Smooth muscle cell of trachea (primary cell): Measurements from ENCODE around the gene PAK4. TPM values are rescaled to one million over a fixed set of nuclear protein-coding genes. Genes with fewer than 3 reads are reported as not detected.

Source experiments
- total RNA-seq: library from RNA; depleted of rRNA; stranded (reverse); fragments of >200 nt; gene quantifications from 2 replicates; pipeline ENCODE4 v1.2.1, GENCODE V29; 2014

The PAK4 gene
- total RNA-seq: 7.8 and 11.8 TPM in 2 replicates

DNA sequence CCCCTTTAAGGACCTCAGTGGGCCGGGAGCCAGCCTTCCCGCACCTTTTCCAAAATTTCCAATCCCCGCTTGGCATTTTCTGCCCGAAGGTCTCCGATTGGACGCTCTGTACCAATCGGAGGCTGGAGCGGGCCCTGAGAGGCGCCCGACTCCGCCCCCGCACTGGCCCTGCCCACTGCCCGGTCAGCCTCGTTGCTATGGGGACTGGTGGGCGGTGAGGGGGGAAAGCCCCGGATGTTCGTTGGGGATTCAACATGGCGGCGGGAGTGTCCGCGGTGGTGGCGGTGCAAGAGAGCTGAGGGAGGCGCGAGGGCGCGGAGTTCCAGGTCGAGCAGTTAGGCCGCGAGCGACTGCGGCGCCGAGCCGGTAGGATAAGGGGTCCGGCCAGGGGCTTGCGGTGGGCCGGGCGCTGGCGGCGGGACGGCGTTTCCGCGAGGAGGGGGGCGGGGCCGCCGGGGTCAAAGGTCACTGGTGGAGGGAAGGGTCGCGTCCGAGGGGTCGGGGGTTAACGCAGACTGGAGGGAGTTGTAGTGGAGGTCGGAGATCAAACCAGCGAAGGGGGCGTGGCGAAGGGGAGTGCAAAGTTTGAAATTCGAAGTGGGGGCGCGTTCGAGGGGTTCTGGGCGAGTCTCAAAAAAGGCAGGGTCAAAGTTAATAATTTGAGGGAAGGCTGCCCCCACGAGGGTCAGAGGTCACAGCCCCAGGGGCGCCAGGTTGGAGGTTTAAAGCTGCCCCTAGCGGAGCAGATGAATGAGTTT lies at the start of gene PAK4:
PAK4 (plus strand) TSS at position 233 of the 758 bp plus-strand sequence. CDS start 43,768 bp downstream, outside the sequence.

DNA sequence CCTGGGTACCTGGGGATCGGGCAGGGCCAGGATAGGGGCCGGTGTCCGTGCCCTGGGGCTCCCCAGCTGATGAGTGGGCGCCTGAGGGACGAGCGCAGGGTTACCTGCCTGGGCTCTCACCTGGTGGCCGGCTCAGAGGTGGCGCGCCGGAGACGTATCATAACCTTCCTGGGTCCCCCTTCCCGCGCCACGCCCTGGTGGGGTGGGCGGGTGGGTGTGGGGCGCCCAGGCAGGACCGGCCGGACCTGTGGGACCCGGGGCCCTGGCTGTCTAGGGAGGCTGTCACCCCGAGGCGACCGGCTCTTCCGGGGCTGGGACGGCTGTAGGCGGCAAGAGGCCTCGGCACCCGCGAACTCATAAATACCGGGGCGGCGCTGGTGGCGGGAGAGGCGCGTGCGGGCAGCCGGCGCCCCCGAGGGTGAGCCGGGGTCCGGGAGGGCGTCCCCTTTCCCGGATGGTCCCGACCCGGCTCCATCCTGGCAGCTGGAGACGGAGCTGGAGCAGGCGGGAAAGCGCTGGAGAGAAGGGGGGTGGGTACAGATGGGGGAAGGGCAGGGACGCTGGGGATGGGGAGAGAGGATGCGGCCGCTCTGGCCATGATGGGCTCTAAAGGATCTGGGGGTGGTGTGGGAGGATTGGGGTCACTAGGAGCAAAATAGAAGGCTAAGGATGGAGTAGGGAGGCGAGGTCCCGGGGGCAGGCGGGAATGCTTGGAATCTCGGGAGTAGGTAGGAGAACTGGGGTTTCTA lies 41.4 kb upstream of the PAK4 start, which contains the start of gene ACP7:
ACP7 (plus strand) TSS at position 386 of the 749 bp plus-strand sequence. CDS start 902 bp downstream, outside the sequence.

DNA sequence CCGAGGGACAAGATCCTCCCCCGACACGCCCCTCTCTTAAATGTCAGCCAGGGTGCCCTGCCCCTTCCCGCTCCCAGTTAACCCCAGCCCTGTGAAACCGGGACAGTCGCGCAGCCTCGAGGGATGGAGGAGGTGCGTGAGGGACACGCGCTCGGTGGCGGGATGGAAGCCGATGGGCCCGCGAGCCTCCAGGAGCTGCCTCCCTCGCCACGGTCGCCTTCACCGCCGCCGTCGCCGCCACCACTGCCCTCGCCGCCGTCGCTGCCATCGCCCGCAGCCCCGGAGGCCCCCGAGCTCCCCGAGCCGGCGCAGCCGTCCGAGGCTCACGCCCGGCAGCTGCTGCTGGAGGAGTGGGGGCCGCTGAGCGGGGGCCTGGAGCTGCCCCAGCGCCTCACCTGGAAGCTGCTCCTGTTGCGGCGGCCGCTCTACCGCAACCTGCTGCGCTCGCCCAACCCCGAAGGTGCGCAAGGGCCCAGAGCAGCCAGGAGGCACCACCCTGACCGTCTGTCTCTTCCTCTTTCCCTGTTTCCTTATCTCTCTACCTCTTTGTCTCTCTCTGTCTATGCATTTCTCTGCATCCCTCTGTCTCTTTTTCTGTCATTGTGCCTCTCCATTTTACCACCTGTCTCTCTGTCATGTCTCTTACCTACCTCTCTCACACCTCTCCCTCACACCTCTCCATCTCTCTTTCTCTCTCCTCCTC lies 71.4 kb downstream of the PAK4 start, which contains the start of gene NCCRP1:
NCCRP1 (plus strand) TSS at position 105 of the 703 bp plus-strand sequence; CDS start at position 124, 19 bp downstream.

DNA sequence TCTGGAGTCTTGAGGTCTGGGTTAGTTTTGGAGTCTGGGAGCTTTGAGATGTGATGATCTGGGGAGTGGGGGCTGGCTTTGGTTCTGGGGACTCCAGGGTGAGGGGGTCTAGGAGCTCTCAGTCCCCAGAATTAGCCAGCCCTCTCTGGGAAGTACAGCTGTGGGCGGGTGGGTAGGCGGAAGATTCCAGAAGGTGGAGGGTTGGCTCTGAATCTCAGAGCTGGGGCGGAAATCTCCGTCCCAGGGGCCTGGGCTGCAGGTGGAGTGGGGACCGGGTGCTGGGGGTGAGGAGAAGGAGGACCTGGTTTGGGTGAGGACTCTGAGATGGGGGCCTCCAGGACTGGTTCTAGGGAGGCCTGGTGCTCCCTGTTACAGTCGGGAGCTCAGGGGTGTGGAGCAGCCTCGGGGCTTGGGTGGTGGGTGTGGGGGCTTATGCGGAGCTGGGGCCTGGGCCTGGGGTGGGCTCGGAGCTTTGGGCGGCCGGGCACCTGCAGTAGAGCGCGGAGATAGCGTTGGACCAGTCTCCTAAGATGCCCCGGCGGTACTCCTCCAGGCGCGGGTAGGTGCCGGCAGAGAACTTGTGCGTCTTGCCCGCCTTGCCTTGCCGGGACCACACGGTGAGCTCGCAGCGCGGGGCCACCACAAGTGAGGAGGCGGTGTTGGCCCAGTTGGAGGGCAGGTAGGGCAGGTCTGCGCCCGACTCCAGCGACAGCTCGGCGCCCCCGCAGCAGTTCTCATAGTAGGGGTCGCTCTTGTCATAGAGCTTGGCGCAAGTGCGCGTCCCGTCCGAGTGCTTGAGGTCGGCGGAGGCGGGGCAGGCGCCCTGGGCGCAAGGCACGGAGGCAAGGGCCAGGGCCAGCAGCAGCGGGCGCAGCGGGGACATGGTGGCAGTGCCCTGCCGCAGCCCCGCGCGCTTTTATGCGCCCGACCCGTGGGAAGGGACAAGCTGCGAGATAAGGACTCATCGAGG lies 78.1 kb downstream of the PAK4 start, which contains the start of gene SYCN:
SYCN (minus strand) TSS at position 892 of the 970 bp plus-strand sequence; CDS start at position 883, 9 bp downstream.

Other genes starting within 250 kb of the PAK4 start
- gene RINL, start 247.5 kb upstream of the PAK4 start, total RNA-seq: 2.0 and 2.8 TPM in 2 replicates
- gene SIRT2, start 226.2 kb upstream of the PAK4 start, total RNA-seq: 69.5 and 96.8 TPM in 2 replicates
- 9.9 and 17.5 TPM in 2 replicates for gene NFKBIB, start 225.8 kb upstream of the PAK4 start, total RNA-seq
- not detected in 2 replicates for gene CCER2, start 213.6 kb upstream of the PAK4 start, total RNA-seq
- gene SARS2, start 195.0 kb upstream of the PAK4 start, total RNA-seq: 13.9 and 14.5 TPM in 2 replicates
- 24.5 and 35.5 TPM in 2 replicates for gene MRPS12, start 194.8 kb upstream of the PAK4 start, total RNA-seq
- gene FBXO17, start 150.0 kb upstream of the PAK4 start, total RNA-seq: 28.1 and 49.3 TPM in 2 replicates
- gene FBXO27, start 93.2 kb upstream of the PAK4 start, total RNA-seq: 0.58 and 7.4 TPM in 2 replicates
- under 0.01 and 0.15 TPM in 2 replicates for gene ACP7, start 41.4 kb upstream of the PAK4 start, total RNA-seq
- gene NCCRP1, start 71.2 kb downstream of the PAK4 start, total RNA-seq: under 0.01 TPM in 1 of 2 replicates, not detected in the other
- not detected in 2 replicates for gene SYCN, start 78.5 kb downstream of the PAK4 start, total RNA-seq
- not detected in 2 replicates for gene IFNL3, start 119.2 kb downstream of the PAK4 start, total RNA-seq
- gene IFNL4, start 123.1 kb downstream of the PAK4 start, total RNA-seq: not detected in 2 replicates
- gene IFNL2, start 142.6 kb downstream of the PAK4 start, total RNA-seq: not detected in 2 replicates
- gene IFNL1, start 170.6 kb downstream of the PAK4 start, total RNA-seq: not detected in 2 replicates
- 0.15 and 0.50 TPM in 2 replicates for gene LRFN1, start 195.1 kb downstream of the PAK4 start, total RNA-seq
- gene GMFG, start 210.3 kb downstream of the PAK4 start, total RNA-seq: not detected in 2 replicates
- gene SAMD4B, start 216.6 kb downstream of the PAK4 start, total RNA-seq: 68.4 and 109 TPM in 2 replicates